Activated naive CD4-positive, alpha-beta T cell treated with Interleukin-2 at 50 U/mL for 16 hours (primary cell): Measurements from ENCODE around the gene QKI.
A peak's percentile ranks its signal among the peaks of the same experiment; 100 is the strongest.
"Not testable (repeated sequence)": the region's sequence is repeated elsewhere in the genome, so short reads cannot be mapped to it uniquely, and the experiment has no call there.

Experiments
- DNase-seq: peaks from one replicate; pipeline ENCODE4 v3.0.0-alpha.2; 2020

Gene QKI

DNA sequence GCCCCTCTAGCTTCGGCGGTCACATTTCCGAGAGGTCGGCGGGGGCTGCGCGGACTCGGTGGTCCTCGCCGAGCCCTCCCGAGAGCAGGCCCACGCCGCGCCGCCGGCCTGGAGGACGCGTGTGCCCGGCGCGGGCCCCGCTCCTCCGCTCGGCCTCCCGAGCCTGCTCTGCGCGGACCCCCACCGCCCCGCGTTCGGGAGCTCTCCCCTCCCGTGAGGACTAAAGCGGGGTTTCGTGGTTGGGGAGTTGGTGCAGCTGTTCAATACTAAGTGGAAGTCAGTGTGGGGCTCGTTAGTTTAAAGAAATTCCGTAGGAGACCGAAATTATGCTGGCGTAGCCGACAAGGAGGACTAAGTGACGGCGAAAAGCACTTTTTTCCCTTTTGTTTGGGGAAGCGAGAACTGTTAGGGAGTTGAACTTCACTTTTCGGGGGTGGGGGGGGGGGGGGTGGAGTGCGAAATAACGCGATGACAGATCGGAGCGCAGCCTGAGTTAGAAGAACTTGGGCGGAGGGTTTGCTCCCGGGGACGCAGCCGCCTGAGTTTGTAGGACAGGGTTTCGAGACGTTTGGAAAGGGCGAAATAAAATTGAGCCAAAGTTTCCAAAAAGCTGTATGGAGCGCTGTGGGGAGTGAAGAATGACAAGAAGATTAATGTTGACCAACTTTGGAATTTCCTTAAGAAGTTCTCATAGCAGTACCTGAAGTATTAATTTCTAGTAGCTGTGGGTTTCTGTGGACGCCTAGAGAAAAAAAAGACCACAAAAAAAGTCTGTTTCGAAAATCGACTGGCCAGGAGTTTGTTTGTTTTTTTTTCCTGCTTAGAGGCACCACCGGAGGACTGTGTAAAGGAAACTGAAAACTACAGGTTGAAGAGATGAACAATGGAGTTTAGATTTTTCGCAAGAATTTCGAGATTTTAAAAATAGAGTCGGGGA, 1.4 kb downstream of the QKI start:
- peak; percentile 43 for DNase-seq

- DNase-seq = peak; percentile 27
Observed at GRCh38 chr6:163416557-163417253, 2.2 kb downstream of the QKI start.

- DNase-seq = no peak
Observed at GRCh38 chr6:163417595-163417994, 3.1 kb downstream of the QKI start.

- no peak for DNase-seq
Observed at GRCh38 chr6:163418311-163419029, 4.0 kb downstream of the QKI start.

- DNase-seq = no peak
Observed at GRCh38 chr6:163419413-163420288, 5.1 kb downstream of the QKI start.

DNA sequence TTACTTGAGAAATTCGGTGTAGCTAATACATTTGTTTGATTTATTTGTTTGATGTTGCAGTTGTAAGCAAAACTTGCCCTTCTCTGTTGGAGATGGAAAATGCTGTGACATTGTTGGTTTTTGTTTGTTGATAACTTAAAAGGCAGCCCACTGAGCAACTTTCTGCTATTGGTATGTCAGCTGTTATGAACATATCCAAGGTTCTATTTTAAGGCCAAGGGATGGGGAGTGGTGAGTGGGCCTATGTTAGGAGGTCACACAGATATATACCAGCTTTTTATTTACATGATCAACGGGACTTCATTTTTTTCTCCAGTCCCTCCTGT, 5.7 kb downstream of the QKI start:
- no peak for DNase-seq

DNA sequence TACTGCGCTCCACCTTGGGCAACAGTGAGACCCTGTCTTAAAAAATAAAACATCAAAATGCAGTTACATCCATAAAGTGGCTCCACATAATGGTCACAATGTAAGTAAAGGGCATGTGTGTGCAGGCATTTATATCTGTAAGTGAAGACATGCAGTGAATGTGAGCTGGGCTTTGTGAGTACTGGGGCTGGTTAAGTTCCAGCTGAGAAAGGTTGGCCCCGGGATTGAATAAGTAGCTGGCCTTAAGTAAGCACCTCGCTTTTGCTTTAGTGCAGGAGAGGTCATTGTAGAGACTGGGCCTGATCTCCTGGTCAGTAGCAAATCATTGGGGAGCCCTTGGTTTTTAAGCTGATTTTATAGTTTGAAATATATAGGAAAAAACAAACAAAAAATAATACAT, 8.0 kb downstream of the QKI start:
- no peak for DNase-seq

DNA sequence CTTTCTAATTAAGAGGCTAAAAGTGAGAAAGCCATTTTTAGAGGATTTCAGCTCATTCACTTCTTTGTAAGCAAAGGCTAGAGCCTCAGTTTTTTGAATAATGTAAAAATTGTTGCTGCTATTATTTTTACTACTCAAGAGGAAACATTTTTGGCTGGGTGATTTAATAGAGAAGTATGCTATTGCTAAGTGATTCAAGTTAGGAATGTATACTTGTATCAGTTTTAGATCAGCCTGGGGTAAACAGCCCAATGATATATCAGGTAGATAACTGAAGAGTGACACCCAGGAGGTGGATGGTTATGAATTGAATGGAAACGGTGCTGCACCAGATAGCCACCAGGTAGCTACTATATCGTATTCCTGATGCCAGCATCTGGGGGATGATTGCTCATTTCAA, 9.2 kb downstream of the QKI start:
- no peak for DNase-seq

- DNase-seq = no peak
Observed at GRCh38 chr6:163427498-163428254, 13.2 kb downstream of the QKI start.

DNA sequence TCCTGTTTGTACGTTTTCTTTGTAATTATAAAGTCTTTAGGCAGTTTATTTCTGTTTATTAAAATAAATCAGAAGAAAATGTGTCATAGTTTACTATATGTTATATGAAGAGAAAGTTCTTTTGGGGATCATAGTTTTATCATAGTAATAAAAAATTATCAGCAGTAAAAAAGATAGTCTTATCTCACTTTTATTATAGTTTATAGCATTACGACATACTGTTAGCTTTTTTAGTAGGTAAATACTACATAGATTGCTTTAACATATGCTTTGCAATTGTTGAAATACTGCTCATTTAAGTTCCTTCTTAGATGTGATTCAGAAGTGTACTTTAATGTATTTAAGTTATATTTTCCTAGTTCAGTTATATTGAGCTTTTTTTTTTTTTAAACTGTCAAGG, 13.9 kb downstream of the QKI start:
- no peak for DNase-seq

DNA sequence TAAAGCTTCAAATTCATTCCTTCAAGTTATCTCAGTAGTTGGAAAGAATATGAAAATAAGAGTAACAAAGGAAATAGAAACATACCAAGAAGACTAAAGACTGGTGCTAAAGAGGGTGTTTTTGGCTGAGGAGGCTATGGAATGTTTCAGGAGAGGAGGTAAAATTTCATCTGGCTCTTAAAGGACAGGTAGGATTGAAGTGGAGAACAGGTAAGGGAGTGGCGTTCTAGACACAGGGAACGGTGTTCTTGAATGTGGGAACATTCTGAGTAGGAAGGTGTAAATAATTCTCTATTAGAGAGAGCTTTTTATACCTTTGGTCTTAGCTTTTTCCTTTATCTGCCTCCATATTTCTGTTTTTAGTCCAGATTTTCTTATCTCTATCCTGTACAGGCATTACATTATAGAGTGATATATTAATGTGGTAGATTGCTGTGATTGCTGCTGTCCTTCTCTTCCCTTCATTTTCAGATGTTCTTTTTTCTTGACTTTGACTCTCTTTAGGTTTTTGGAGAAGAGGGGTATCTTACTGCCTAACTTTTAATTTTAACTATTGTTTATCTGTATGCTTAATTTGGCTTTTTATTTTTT, 15.4 kb downstream of the QKI start:
- DNase-seq = no peak

DNA sequence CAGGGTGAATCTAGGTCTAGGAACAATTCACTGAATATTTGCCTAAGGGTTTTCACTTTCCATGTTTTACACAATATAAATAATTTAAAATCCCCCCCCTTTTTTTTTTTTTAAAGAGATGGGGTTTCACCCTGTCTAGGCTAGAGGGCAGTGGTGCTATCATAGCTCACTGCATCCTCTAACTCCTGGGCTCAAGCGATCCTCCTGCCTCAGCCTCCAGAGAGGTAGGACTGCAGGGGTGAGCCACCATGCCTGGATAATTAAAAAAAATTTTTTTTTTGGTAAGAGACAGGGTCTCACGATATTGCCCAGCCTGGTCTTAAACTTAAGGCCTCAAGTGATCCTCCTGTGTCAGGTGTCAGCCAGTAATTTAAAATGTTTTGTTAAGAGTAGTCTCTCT, 17.8 kb downstream of the QKI start:
- no peak for DNase-seq

DNA sequence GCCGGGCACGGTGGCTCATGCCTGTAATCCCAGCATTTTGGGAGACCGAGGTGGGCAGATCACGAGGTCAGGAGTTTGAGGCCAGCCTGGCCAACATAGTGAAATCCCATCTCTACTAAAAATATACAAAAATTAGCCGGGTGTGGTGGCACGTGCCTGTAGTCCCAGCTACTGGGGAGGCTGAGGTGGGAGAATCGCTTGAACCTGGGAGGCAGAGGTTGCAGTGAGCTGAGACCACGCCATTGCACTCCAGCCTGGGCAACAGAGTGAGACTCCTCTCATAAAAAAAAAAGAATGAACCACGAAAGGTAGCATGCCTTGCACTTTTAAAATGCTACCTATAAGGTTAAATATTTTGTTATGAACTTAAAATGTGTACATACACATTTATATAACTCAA, 19.0 kb downstream of the QKI start:
- DNase-seq = not testable (repeated sequence)

DNA sequence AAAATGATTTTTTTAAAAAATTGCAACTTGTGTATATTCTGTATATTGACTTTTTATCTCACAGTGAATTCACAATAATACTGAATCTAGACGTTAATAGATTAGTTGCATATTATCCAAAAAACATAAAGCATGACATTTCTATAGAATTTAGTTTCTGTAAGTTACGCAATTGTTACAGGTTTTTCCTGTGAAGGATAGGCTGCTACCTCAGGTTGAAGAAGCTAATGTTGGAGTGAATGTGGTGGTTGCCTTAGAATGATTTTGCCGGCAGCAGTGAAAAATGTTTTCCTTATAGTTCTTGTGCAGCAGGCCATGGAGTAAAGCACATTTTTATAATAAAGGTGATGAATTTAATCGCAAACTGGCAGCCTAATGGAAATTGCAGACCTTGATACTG, 20.5 kb downstream of the QKI start:
- no peak for DNase-seq

GRCh38 chr6:163436843-163437242, 22.3 kb downstream of the QKI start:
- no peak for DNase-seq

DNA sequence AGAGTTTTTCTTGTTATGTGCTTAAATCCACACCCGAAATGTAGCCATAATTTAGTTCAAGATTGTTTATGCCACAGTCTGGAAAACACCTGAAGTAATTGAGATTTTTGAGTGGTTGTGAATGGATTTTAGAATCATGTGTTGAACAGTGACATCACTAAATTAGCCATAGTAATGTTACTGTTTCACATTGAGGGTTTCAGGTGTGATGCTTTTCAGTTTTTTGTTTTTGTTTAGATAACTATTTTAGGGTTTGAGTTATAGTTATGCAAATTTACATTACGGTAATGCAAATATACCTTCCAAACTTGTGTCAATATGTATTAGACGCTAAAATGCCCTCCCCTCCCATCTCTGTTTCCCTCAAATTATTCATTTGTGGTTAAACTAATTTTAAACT, 22.9 kb downstream of the QKI start:
- no peak for DNase-seq

DNA sequence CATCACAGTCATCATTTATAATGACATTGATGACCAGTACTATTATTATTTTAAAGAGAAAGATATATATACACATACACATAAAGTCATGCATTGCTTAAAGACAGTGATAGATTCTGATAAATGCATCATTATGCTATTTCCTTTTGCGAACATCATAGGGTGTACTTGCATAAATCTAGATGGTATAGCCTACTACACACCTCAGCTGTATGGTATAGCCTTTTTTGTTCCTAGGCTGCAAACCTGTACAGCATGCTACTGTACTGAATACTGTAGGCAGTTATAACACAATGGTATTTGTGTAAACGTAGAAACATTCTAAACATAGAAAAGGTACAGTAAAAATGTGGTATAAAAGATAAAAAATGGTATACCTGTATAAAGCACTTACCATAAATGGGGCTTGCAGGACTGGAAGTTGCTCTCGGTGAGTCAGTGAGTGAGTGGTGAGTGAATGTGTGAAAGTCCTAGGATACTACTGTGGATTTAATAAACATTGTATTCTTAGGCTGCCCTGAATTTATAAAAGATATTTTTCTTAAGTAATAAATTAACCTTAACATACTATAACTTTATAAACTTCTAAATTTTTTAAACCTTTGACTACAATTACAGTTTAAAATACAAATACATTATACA, 23.9 kb downstream of the QKI start:
- DNase-seq = no peak

DNA sequence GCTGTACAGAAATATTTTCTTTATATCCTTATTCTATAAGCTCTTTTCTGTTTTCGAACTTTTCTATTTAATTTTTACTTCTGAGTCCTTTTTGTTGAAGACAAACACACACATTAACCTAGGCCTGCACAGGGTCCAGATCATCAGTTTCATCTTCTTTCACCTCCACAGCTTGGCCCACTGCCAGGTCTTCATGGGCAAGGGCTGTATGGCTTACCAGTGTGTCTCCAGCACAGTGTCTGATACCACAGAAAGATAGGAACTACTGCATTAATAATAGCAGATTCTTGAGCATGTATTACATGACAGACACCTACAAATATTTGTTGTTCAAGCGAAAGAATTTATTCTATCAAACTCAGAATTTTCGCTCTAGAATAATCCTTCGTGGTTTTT, 24.4 kb downstream of the QKI start:
- DNase-seq = peak; percentile 26

- not testable (repeated sequence) for DNase-seq
Observed at GRCh38 chr6:163439390-163439789, 24.9 kb downstream of the QKI start.

DNA sequence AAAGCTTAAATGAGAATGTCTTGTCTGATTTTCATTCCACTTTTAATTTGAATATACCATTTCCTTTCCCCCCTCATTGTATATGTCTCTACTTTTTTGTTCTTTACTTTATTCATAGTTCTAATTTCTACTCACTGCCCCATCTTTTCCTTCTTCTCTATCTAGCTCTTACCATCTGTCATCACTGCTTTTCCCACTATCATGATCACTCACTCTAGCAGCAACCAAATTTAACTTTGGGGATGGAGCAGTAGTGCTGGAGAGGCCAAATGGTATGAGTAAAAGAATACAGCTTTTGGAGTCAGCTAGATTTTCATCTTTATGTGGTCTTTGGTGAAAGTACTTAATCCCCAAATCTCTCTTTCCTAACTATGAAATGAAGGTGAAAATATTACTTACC, 25.5 kb downstream of the QKI start:
- no peak for DNase-seq

- no peak for DNase-seq
Observed at GRCh38 chr6:163442336-163442735, 27.8 kb downstream of the QKI start.
